ENCODE results near the gene TACC2. TPM values are rescaled to one million over a fixed set of nuclear protein-coding genes. Genes with fewer than 3 reads are reported as not detected.

The TACC2 gene
- total and polyA plus RNA-seq, 12 donors: 68.1 to 451 (median 364) TPM

- peaks cover 0 to 52% (median 8%) of the 10 kb centered on the region in 9 donors for H3K4me1 ChIP-seq
- intact Hi-C loops (cut with DNase I): loop anchor here in 4 of 10 donors (2.0 to 10.0 kb wide), 5 partner anchors 16 to 116 kb away; no protein-coding TSS in a partner anchor
- peak in 5 of 8 donors; percentile 4 to 48 (median 12) for ATAC-seq
Observed at GRCh38 chr10:121998462-121998861, 9.5 kb downstream of the TACC2 start.

GRCh38 chr10:121999301-121999700 is 10.3 kb downstream of the TACC2 start:
- peak in 1 of 2 donors; percentile 24 for DNase-seq
- H3K4me3 ChIP-seq: no peak overlapping the region
- H3K9me3 ChIP-seq: peaks cover 0 to 35% (median 15%) of the 10 kb centered on the region in 11 donors
- WGBS, 2 donors: 64 to 70% methylated on average over 4 of the region's 4 CpGs
- peaks cover 0 to 45% (median 6%) of the 10 kb centered on the region in 9 donors for H3K4me1 ChIP-seq
- TF ChIP-seq, protein P1, sequence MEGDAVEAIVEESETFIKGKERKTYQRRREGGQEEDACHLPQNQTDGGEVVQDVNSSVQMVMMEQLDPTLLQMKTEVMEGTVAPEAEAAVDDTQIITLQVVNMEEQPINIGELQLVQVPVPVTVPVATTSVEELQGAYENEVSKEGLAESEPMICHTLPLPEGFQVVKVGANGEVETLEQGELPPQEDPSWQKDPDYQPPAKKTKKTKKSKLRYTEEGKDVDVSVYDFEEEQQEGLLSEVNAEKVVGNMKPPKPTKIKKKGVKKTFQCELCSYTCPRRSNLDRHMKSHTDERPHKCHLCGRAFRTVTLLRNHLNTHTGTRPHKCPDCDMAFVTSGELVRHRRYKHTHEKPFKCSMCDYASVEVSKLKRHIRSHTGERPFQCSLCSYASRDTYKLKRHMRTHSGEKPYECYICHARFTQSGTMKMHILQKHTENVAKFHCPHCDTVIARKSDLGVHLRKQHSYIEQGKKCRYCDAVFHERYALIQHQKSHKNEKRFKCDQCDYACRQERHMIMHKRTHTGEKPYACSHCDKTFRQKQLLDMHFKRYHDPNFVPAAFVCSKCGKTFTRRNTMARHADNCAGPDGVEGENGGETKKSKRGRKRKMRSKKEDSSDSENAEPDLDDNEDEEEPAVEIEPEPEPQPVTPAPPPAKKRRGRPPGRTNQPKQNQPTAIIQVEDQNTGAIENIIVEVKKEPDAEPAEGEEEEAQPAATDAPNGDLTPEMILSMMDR (IDR thresholded peaks at IDR 0.05): no peak
- peaks cover 0 to 14% (median 0%) of the 10 kb centered on the region in 9 donors for H3K36me3 ChIP-seq
- ATAC-seq: peak in 5 of 8 donors; percentile 32 to 47 (median 39)
- peak overlapping the region; percentile 39 to 94 (median 83) for H3K27ac ChIP-seq
- intact Hi-C loops (cut with DNase I): loop anchor here in 4 of 10 donors (2.0 to 10.0 kb wide), 5 partner anchors 16 to 116 kb away; no protein-coding TSS in a partner anchor
- H3K27me3 ChIP-seq: no peaks in the 10 kb centered on the region

More at GRCh38 chr10:121998462-121998861, 9.5 kb downstream of the TACC2 start:
- 33 to 49% methylated on average over 6 of the region's 6 CpGs for WGBS, 2 donors
- Histone ChIP-seq H3K4me3 (no peak overlapping the region), H3K27ac (peak overlapping the region; percentile 39 to 94 (median 83)), H3K36me3 (peaks cover 0 to 14% (median 0%) of the 10 kb centered on the region in 9 donors), H3K9me3 (peaks cover 0 to 35% (median 15%) of the 10 kb centered on the region in 11 donors), H3K27me3 (no peaks in the 10 kb centered on the region)
- no peak for DNase-seq
- TF ChIP-seq, protein P1 (IDR thresholded peaks at IDR 0.05): no peak

GRCh38 chr10:122001698-122002097 is 12.7 kb downstream of the TACC2 start:
- H3K4me1 ChIP-seq: peaks cover 0 to 34% (median 2%) of the 10 kb centered on the region in 9 donors
- H3K4me3 ChIP-seq: no peak overlapping the region
- ATAC-seq: no peak
- 62 to 67% methylated on average over 1 of the region's 1 CpG for WGBS, 2 donors
- H3K9me3 ChIP-seq: peaks cover 0 to 35% (median 15%) of the 10 kb centered on the region in 11 donors
- H3K27ac ChIP-seq: no peak overlapping the region
- peaks cover 0 to 21% (median 0%) of the 10 kb centered on the region in 9 donors for H3K36me3 ChIP-seq
- H3K27me3 ChIP-seq: no peaks in the 10 kb centered on the region
- DNase-seq: no peak
- TF ChIP-seq, protein P1 (IDR thresholded peaks at IDR 0.05): no peak
- intact Hi-C loops (cut with DNase I): no loop called here

GRCh38 chr10:122007415-122007814 is 18.5 kb downstream of the TACC2 start:
- WGBS, 2 donors: 48 to 60% methylated on average over 3 of the region's 3 CpGs
- H3K36me3 ChIP-seq: peaks cover 0 to 13% (median 0%) of the 10 kb centered on the region in 9 donors
- no peak overlapping the region for H3K4me3 ChIP-seq
- peaks cover 0 to 13% (median 3%) of the 10 kb centered on the region in 11 donors for H3K9me3 ChIP-seq
- H3K27ac ChIP-seq: peak overlapping the region in 3 of 10 donors; percentile 1 to 41 (median 25)
- no peaks in the 10 kb centered on the region for H3K27me3 ChIP-seq
- no peak for ATAC-seq
- intact Hi-C loops (cut with DNase I): no loop called here
- DNase-seq: no peak
- TF ChIP-seq, protein P1 (IDR thresholded peaks at IDR 0.05): no peak
- H3K4me1 ChIP-seq: peaks cover 0 to 48% (median 12%) of the 10 kb centered on the region in 9 donors
